ENCODE data around the gene LEMD1.
"Not testable (repeated sequence)": the region's sequence is repeated elsewhere in the genome, so short reads cannot be mapped to it uniquely, and the experiment has no call there.

Gene LEMD1

DNA sequence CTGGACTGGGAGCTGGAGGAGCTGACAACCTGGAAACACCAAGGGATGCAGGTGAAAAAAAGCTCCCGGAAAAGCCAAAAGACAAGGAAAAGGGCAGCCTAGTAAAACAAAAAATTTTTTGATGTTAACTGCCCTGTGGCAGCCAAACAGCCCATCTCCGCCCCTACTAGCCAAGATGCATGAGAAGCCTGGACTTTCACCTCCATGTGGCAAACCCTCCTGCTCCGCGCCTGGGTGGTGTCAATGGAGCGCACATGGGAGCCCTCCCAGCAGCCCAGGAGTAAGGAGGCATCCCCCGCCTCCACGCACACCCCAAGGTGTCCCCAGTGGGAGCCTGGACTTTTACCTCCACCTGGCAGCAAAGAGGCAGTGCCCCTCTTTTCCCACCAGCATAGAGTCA, 30.5 kb downstream of the LEMD1 start:
- Mint-ChIP-seq H3K9me3 (no peaks in the 10 kb centered on the region), H3K4me1 (no peaks in the 10 kb centered on the region), H3K4me3 (no peak overlapping the region), H3K27ac (no peak overlapping the region), H3K36me3 (ENCODE audit: low read depth) (no peaks in the 10 kb centered on the region), H3K27me3 (peaks cover 32% of the 10 kb centered on the region)
- ATAC-seq = no peak
- DNase-seq = no peak

DNA sequence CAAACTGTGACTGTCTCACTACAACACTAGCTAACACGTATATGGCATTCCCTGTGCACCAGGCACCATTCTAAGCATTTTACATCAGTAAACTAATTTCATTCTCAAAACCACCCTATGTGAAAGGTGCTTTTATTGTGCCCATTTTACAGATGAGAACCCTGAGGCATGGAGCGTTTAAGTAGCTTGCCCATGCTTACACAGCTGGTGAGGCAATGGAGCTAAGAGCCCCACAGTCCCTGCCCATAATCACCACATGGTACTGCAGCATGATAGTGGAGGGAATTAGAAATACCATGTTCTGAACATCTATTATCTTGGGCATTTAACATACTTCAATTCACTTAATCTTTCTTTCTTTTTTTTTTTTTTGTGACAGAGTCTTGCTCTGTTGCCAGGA, 34.0 kb downstream of the LEMD1 start:
- no peaks in the 10 kb centered on the region for H3K9me3 Mint-ChIP-seq
- H3K4me3 Mint-ChIP-seq = no peak overlapping the region
- ATAC-seq (no peak), DNase-seq (no peak)
- no peaks in the 10 kb centered on the region for H3K4me1 Mint-ChIP-seq
- no peaks in the 10 kb centered on the region for H3K36me3 Mint-ChIP-seq (ENCODE audit: low read depth)
- peaks cover 16% of the 10 kb centered on the region for H3K27me3 Mint-ChIP-seq
- H3K27ac Mint-ChIP-seq = no peak overlapping the region

- not testable (repeated sequence) for H3K27ac Mint-ChIP-seq; H3K27me3 Mint-ChIP-seq; H3K36me3 Mint-ChIP-seq (ENCODE audit: low read depth); H3K9me3 Mint-ChIP-seq; H3K4me3 Mint-ChIP-seq; DNase-seq; H3K4me1 Mint-ChIP-seq; ATAC-seq
These were observed 38.9 kb downstream of the LEMD1 start for GRCh38 chr1:205382990-205383389.

DNA sequence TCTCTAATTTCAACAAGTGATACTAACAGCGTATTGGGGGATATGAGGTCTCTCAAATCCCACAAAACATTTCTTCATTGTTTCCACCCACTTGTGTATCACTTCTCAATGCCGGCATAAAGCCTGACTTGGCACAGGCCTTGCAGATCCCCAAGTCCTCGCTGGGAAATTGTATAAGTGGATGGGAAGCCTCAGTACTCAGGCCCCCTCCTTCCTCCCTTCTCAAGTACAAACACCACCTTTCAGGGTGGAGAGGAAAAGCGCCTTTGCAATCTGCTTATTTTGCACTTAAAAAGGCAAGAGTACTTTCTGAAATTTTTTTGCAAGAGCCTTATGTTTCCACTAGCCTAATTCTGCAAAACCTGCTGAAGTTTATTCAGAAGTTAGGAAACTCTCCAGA, 39.3 kb downstream of the LEMD1 start:
- Mint-ChIP-seq H3K36me3 (ENCODE audit: low read depth) (no peaks in the 10 kb centered on the region), H3K4me1 (no peaks in the 10 kb centered on the region), H3K27ac (no peak overlapping the region), H3K4me3 (no peak overlapping the region), H3K27me3 (peaks cover 5% of the 10 kb centered on the region), H3K9me3 (no peaks in the 10 kb centered on the region)
- ATAC-seq = no peak
- DNase-seq = no peak

DNA sequence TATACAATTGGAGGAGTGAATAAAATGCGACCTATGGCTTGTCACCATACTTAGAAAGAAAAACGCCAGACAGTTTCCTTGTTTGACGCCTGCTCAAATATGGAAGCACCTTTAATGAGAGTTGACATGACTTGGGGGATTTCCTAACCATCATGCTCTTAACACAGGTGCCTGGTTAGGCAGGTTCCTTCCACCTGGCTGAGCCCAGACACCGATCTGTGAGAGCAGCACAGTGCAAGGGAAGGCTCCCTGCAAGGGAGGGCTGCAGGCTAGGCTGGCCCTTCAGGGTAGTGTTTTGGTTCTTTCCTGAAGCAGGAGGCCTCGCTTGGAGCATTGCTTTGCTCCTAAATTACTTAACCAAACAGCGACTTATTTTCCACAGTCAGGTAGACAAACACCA, 40.6 kb downstream of the LEMD1 start:
- no peak overlapping the region for H3K27ac Mint-ChIP-seq
- no peak for ATAC-seq
- H3K9me3 Mint-ChIP-seq = no peaks in the 10 kb centered on the region
- no peaks in the 10 kb centered on the region for H3K4me1 Mint-ChIP-seq
- DNase-seq = no peak
- H3K27me3 Mint-ChIP-seq = peaks cover 10% of the 10 kb centered on the region
- H3K36me3 Mint-ChIP-seq (ENCODE audit: low read depth) = no peaks in the 10 kb centered on the region
- no peak overlapping the region for H3K4me3 Mint-ChIP-seq

DNA sequence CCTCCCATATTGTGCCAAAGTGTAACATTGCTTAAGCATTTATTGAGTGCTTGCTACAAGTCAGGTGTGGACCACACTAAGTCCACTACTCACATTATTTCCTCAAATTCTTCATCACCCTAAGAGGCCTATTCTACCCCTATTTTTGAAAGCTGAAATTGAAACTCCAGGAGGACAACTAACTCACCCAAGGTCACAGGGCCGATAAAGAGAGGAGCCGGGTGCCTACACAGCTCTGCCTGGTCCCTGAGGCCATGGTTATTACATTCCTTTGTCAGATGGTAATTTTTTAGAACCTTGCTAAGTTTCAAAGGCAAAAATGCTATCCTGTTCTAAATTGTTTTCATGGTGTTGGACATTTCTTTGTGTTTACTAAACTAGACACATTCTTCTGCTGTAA, 41.0 kb downstream of the LEMD1 start:
- Mint-ChIP-seq H3K9me3 (no peaks in the 10 kb centered on the region), H3K4me3 (no peak overlapping the region), H3K36me3 (ENCODE audit: low read depth) (no peaks in the 10 kb centered on the region), H3K27me3 (peaks cover 12% of the 10 kb centered on the region), H3K27ac (no peak overlapping the region), H3K4me1 (no peaks in the 10 kb centered on the region)
- no peak for ATAC-seq
- DNase-seq = no peak

GRCh38 chr1:205379056-205379455, 42.8 kb downstream of the LEMD1 start:
- no peaks in the 10 kb centered on the region for H3K9me3 Mint-ChIP-seq
- H3K27ac Mint-ChIP-seq = no peak overlapping the region
- no peak overlapping the region for H3K4me3 Mint-ChIP-seq
- ATAC-seq = no peak
- no peak for DNase-seq
- H3K4me1 Mint-ChIP-seq = peaks cover 7% of the 10 kb centered on the region
- peaks cover 14% of the 10 kb centered on the region for H3K27me3 Mint-ChIP-seq
- no peaks in the 10 kb centered on the region for H3K36me3 Mint-ChIP-seq (ENCODE audit: low read depth)

DNA sequence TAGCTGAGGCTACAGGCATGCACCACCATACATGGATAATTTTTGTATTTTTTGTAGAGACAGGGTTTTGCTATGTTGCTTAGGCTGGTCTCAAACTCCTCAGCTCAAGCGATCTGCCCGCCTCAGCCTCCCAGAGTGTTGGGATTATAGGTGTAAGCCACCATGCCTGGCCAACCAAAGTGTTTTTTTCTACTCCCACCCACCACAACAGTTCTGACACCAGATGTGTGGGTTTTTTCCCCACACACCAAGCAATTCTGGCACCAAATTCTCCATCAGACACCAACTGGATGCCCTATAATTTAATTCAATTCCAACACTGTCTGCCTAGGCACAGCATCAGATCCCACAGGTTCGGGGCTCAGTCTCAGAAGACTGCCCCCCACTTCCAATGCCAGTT, 44.5 kb downstream of the LEMD1 start:
- ATAC-seq = no peak
- Mint-ChIP-seq H3K27me3 (peaks cover 18% of the 10 kb centered on the region), H3K36me3 (ENCODE audit: low read depth) (no peaks in the 10 kb centered on the region)

GRCh38 chr1:205376739-205377138, 45.1 kb downstream of the LEMD1 start:
- H3K27me3 Mint-ChIP-seq = peaks cover 18% of the 10 kb centered on the region
- DNase-seq (no peak), ATAC-seq (no peak)
- peaks cover 14% of the 10 kb centered on the region for H3K4me1 Mint-ChIP-seq
- H3K36me3 Mint-ChIP-seq (ENCODE audit: low read depth) = no peaks in the 10 kb centered on the region
- no peak overlapping the region for H3K27ac Mint-ChIP-seq
- H3K9me3 Mint-ChIP-seq = no peaks in the 10 kb centered on the region
- H3K4me3 Mint-ChIP-seq = no peak overlapping the region

More for the DNA sequence above, 44.5 kb downstream of the LEMD1 start:
- no peak for DNase-seq
- no peaks in the 10 kb centered on the region for H3K9me3 Mint-ChIP-seq
- no peak overlapping the region for H3K4me3 Mint-ChIP-seq
- H3K27ac Mint-ChIP-seq = no peak overlapping the region
- peaks cover 14% of the 10 kb centered on the region for H3K4me1 Mint-ChIP-seq

- no peak overlapping the region for H3K4me3 Mint-ChIP-seq
- peaks cover 14% of the 10 kb centered on the region for H3K4me1 Mint-ChIP-seq
- ATAC-seq (no peak), DNase-seq (no peak)
- H3K36me3 Mint-ChIP-seq (ENCODE audit: low read depth) = no peaks in the 10 kb centered on the region
- H3K27ac Mint-ChIP-seq = no peak overlapping the region
- peaks cover 18% of the 10 kb centered on the region for H3K27me3 Mint-ChIP-seq
- no peaks in the 10 kb centered on the region for H3K9me3 Mint-ChIP-seq
These were observed 45.9 kb downstream of the LEMD1 start for GRCh38 chr1:205375835-205376545.

GRCh38 chr1:205374210-205375078, 47.4 kb downstream of the LEMD1 start:
- Mint-ChIP-seq H3K27ac (no peak overlapping the region), H3K27me3 (peaks cover 18% of the 10 kb centered on the region), H3K4me3 (no peak overlapping the region), H3K9me3 (no peaks in the 10 kb centered on the region), H3K4me1 (peaks cover 14% of the 10 kb centered on the region), H3K36me3 (ENCODE audit: low read depth) (no peaks in the 10 kb centered on the region)
- ATAC-seq (no peak), DNase-seq (no peak)

GRCh38 chr1:205373798-205374175, 48.1 kb downstream of the LEMD1 start:
- Mint-ChIP-seq H3K27me3 (peaks cover 14% of the 10 kb centered on the region), H3K27ac (no peak overlapping the region)
- no peak for ATAC-seq

DNA sequence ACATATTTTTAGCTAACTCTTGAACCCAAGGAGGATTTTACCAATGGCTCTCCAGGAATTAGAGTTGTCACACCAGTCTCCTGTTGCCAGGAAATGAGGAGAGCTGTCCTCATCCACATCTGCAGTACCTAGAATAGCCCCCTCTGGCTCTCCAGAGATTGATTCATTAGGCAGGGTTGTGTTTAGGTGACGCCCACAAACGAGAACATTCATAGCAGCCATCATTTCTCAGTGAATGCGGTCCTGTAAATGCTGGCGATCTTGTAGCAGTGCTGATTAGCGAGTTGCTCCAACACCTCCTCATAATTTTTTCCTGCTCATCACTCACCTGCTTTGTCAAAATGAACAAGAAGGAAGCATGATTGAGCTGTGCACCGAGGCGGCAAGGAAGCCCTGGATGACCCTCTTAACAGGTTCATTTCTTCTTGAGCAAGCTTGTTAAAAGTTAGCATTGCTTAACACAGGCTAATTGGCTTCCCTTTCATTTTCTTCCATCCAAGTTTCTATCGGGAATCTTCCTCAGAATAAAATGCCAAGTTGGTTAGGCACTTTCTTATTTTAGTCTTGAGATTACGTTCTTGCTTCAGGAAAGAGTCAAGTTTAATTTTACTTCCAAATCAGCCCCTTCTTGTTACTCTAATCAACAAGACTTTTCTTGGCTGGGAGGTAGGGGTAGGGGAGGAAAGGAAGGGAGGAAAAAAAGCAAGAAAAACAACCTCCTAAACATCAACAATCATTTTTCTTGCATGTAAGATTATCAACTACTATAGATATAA, 48.6 kb downstream of the LEMD1 start:
- Mint-ChIP-seq H3K27ac (no peak overlapping the region), H3K27me3 (peaks cover 13% of the 10 kb centered on the region), H3K9me3 (no peaks in the 10 kb centered on the region), H3K4me3 (no peak overlapping the region), H3K4me1 (peaks cover 14% of the 10 kb centered on the region), H3K36me3 (ENCODE audit: low read depth) (no peaks in the 10 kb centered on the region)
- no peak for DNase-seq
- ATAC-seq = no peak

More at GRCh38 chr1:205373798-205374175, 48.1 kb downstream of the LEMD1 start:
- Mint-ChIP-seq H3K36me3 (ENCODE audit: low read depth) (no peaks in the 10 kb centered on the region), H3K4me3 (no peak overlapping the region), H3K4me1 (peaks cover 14% of the 10 kb centered on the region), H3K9me3 (no peaks in the 10 kb centered on the region)
- no peak for DNase-seq

DNA sequence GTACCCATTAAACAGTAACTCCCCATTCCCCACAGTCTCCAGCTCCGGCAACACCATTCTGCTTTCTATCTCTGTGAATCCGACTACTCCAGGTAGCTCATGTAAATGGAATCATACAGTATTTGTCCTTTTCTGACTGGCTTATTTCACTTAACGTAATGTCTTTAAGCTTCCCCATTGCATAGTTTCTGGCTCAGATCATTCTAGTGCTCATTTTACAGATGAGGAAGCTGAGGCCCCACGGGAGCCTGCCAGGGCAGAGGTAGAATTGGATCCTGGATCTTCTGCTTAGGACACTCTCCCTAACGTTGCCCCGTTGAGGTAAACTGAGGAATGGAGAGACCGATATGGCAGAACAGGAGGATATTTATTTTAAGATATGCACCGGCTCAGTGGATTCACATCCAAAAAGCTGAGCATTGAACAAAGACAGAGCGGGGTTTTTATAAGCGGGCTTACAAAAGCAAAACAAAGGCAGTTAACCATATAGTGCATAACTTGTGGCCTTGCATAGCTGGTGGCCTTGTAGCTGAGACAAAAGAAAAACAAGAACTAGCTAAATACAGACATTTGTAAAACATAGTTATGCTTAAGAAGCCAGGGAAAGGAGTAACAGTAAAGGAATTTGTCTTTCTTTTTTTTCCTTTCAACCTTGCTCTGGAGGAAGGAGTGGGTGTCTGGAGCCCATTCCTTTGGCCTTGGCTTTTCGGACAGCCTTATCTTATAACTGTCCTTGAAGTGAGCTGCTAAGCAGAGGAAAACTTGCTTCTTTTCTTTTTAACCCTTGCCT, 49.8 kb downstream of the LEMD1 start:
- H3K4me1 Mint-ChIP-seq = peaks cover 14% of the 10 kb centered on the region
- ATAC-seq (no peak), DNase-seq (no peak)
- H3K4me3 Mint-ChIP-seq = no peak overlapping the region
- no peaks in the 10 kb centered on the region for H3K36me3 Mint-ChIP-seq (ENCODE audit: low read depth)
- no peak overlapping the region for H3K27ac Mint-ChIP-seq
- H3K9me3 Mint-ChIP-seq = no peaks in the 10 kb centered on the region
- H3K27me3 Mint-ChIP-seq = peaks cover 16% of the 10 kb centered on the region

All from activated naive CD8-positive, alpha-beta T cell treated with anti-CD3 and anti-CD28 coated beads, Interleukin-2, amount 50 U/mL, for 24 hours (primary cell).